LNCaP clone FGC (cell line): ENCODE data around the gene IST1.

Experiments
- DNase-seq: peaks from one replicate; pipeline ENCODE4 v3.0.0-alpha.2; 2011; ENCODE audit warnings: low read depth
- H3K4me3 ChIP-seq: 2 replicates; pipeline ENCODE4 v1.5.1; 2011; ENCODE audit warnings: mild to moderate bottlenecking, low read depth, low read length, control low read depth
- CTCF ChIP-seq: IDR thresholded peaks from 2 replicates; pipeline ENCODE4 v1.5.1; 2012; ENCODE audit warnings: mild to moderate bottlenecking; ENCODE audit not compliant: control insufficient read depth, insufficient read depth; ENCODE audit errors: extremely low read depth

The IST1 gene

GRCh38 chr16:71852158-71852557 is 43.2 kb upstream of the IST1 start:
- no peak for DNase-seq
- TF ChIP-seq CTCF, result no peak
- H3K4me3 ChIP-seq, result no peak overlapping the region

DNA sequence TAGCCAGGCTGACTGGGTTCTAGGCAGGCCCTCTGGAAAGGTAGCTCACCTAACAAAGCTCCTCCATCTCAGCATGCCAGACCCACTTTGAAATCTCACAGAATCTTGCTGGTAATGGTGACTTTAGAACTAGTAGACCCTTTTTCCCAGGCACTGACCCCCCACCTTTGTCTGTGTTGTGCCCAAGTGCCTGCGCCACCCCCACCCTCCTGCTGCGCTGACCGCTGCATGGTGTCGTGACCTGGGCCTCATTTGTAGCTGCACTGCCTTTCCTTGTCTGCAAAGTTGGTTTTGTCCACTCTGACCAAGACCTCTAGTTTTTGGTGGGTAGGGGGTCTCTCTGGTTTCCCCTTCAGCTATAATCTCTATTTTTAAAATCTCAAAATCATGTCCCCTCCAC is 42.8 kb upstream of the IST1 start:
- TF ChIP-seq CTCF, result no peak
- H3K4me3 ChIP-seq, result no peak overlapping the region
- no peak for DNase-seq

- no peak for TF ChIP-seq CTCF
- no peak for DNase-seq
- no peak overlapping the region for H3K4me3 ChIP-seq
Observed at GRCh38 chr16:71853413-71853812, 41.9 kb upstream of the IST1 start.

- H3K4me3 ChIP-seq, result no peak overlapping the region
- no peak for TF ChIP-seq CTCF
- DNase-seq, result no peak
Observed at GRCh38 chr16:71854369-71854948, 40.9 kb upstream of the IST1 start.

GRCh38 chr16:71855937-71856662 is 39.2 kb upstream of the IST1 start:
- H3K4me3 ChIP-seq, result no peak overlapping the region
- no peak for DNase-seq
- no peak for TF ChIP-seq CTCF

GRCh38 chr16:71859762-71860521 is 35.4 kb upstream of the IST1 start:
- TF ChIP-seq CTCF, result no peak
- no peak for DNase-seq
- no peak overlapping the region for H3K4me3 ChIP-seq
